C4-2B (cell line): ENCODE measurements around the gene SESN1.

Experiments used
- H3K27ac ChIP-seq: fragments of 450-650 bp; 2 replicates; pipeline ENCODE4 v1.5.1; 2017
- CTCF ChIP-seq: fragments of 450-650 bp; conservative IDR thresholded peaks from 2 replicates; pipeline ENCODE4 v1.5.1; 2017; ENCODE audit warnings: mild to moderate bottlenecking
- ZFX ChIP-seq: fragments of 450-650 bp; IDR thresholded peaks from 2 replicates; pipeline ENCODE4 v1.6.1; 2017

The SESN1 gene

DNA sequence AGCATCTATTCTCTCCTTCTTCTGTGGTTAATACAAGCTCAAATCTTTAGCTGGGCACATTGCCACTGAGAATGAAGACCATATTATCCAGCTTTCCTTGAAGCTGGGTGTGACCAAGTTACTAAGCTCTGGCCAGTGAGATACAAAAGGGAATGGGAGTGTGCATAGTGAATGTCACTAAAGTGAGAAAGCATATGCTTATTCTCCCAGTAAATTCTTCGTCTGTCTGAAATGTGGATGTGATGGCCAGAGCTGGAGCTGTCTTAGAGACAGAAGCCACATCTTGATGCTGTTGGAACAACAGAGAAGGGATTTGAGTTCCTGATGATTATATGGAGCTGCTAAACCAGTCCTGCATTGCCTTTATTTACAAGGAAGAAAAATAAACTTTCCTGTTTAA lies 60.1 kb downstream of the SESN1 start:
- TF ChIP-seq CTCF (no peak), ZFX (no peak)
- H3K27ac ChIP-seq, result no peak overlapping the region

GRCh38 chr6:109033655-109034054 lies 61.0 kb downstream of the SESN1 start:
- no peak overlapping the region for H3K27ac ChIP-seq
- TF ChIP-seq ZFX (no peak), CTCF (no peak)

DNA sequence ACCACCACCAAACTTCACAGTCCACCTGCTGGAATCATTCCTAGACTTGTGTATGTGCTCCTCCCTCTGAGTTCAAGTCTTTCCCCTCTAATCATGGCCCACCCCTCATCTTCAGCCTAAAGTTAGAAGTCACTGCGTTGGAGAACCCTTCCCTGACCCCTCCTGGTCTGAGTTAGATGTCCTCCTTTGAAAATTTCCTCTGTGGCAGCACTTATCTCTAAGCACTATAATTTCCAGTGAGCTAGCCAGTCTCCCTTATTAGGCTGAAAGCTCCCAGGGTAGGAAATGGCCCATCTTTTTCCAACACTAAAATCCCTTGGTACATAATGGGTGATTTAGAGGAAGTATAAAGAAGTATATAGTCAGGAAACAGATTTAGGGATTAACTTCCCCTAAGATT lies 63.2 kb downstream of the SESN1 start:
- no peak for TF ChIP-seq CTCF
- no peak for TF ChIP-seq ZFX
- no peak overlapping the region for H3K27ac ChIP-seq

DNA sequence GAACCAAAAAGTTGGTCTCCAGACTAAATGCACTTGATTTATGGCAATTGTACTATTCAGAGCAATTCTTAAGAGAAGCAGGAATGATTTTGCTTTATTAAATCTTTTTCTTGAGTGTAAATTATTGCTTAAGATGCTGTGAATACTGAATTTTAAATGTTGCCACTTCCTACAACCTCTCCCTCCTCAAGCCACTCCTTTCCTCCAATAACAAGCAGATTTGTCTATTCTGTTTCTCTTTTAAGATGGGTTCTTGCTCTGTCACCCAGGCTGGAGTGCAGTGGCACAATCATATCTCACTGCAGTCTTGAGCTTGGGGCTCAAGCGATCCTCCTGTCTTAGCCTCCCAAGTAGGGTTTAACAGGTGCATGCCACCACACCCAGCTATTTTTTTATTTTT lies 65.3 kb downstream of the SESN1 start:
- TF ChIP-seq ZFX (no peak), CTCF (no peak)
- no peak overlapping the region for H3K27ac ChIP-seq

- no peak overlapping the region for H3K27ac ChIP-seq
- TF ChIP-seq CTCF, result no peak
- no peak for TF ChIP-seq ZFX
Observed at GRCh38 chr6:109028439-109028838, 66.2 kb downstream of the SESN1 start.

DNA sequence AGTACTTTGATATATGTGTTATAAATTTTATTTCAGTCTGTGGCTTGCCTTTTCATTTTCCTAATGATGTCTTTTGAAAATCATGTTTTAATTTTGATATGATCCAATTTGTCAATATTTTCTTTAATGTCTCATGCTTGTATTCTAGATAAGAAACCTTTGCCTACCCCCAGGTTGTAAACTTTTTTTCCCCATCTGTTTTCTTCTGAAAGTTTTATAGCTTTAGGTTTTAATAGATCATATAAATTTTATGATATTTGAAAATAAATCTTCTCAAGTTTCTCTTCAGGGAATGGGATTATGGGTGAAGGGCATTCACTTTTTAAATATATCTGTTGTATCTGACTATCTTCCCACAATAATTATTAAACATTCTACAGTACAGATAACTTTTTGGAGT lies 66.7 kb downstream of the SESN1 start:
- no peak overlapping the region for H3K27ac ChIP-seq
- no peak for TF ChIP-seq ZFX
- no peak for TF ChIP-seq CTCF

DNA sequence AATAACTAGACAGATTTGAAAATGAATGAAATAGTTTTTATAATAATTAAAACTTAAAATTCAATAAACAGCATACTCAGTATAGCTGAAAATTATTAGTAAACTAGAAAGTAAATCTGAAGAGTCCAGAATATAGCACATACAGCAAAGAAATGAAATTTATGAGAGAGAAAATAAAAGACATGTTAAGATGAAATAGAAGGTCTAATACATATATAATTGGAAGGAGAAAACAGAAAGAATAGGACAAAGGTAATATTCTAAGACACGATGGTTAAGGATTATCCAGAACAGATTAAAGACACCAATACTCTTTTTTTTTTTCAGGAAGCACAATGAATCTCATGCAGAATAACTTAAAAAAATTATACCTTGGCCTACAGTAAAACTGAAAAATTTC lies 69.0 kb downstream of the SESN1 start:
- no peak overlapping the region for H3K27ac ChIP-seq
- no peak for TF ChIP-seq CTCF
- TF ChIP-seq ZFX, result no peak

DNA sequence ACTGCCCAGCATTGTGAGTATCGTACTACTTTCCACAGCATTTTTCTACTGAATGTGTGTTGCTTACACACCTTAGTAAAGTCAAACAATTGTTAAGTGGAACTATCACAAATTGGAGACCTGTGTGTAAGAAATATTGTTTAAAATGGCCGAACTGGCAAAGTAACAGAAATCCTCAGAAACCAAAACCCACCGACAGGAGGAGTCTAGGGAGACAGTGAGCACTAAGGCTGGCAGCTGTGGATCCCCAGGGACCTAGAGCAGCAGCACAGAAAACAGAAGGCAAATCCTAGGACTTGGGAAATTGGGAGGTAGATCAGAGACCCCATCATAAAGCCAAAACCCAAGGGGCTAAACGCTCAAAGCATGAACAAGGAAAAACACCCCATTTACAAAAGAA lies 69.9 kb downstream of the SESN1 start:
- TF ChIP-seq ZFX, result no peak
- TF ChIP-seq CTCF, result no peak
- H3K27ac ChIP-seq, result no peak overlapping the region
